ENCODE measurements around the gene RAB24. TPM values are rescaled to one million over a fixed set of nuclear protein-coding genes. Genes with fewer than 3 reads are reported as not detected.

The RAB24 gene
- polyA plus RNA-seq, 1 donor from 2014 or later = 79.0 TPM

- no peaks in the 10 kb centered on the region for H3K36me3 ChIP-seq (ENCODE audit: insufficient read depth, low read length)
- H3K27me3 ChIP-seq (ENCODE audit: insufficient read depth, low read depth, low read length) = no peaks in the 10 kb centered on the region
- TF ChIP-seq EP300 (conservative IDR thresholded peaks at IDR 0.05; ENCODE audit: poor library complexity, severe bottlenecking) = no peak
- TF ChIP-seq REST (IDR thresholded peaks at IDR 0.05; ENCODE audit: borderline replicate concordance) = no peak
- H4K20me1 ChIP-seq (ENCODE audit: insufficient read depth) = no peaks in the 10 kb centered on the region
- H3K9me2 ChIP-seq (ENCODE audit: insufficient read depth, low read length) = no peaks in the 10 kb centered on the region
- no peaks in the 10 kb centered on the region for H3K79me2 ChIP-seq (replicated peaks; ENCODE audit: insufficient read depth, low read length)
- H3K9ac ChIP-seq (ENCODE audit: low read length) = no peak overlapping the region
- no peak overlapping the region for H3K4me3 ChIP-seq (ENCODE audit: low read length)
- no peak overlapping the region for H3K4me2 ChIP-seq (ENCODE audit: low read length)
- no peak overlapping the region for H3K27ac ChIP-seq (ENCODE audit: low read length)
- no peak overlapping the region for H2AFZ ChIP-seq (ENCODE audit: low read depth, low read length)
- no peaks in the 10 kb centered on the region for H3K9me3 ChIP-seq (ENCODE audit: low read length)
- no peaks in the 10 kb centered on the region for H3F3A ChIP-seq (ENCODE audit: insufficient read depth, low read length, poor library complexity, severe bottlenecking)
Measured at GRCh38 chr5:177271113-177271512, 32.4 kb downstream of the RAB24 start.

- Histone ChIP-seq H3K4me3 (ENCODE audit: low read length) (no peak overlapping the region), H3K9me2 (ENCODE audit: insufficient read depth, low read length) (no peaks in the 10 kb centered on the region), H3K4me2 (ENCODE audit: low read length) (no peak overlapping the region), H3K9ac (ENCODE audit: low read length) (no peak overlapping the region), H3F3A (ENCODE audit: insufficient read depth, low read length, poor library complexity, severe bottlenecking) (no peaks in the 10 kb centered on the region), H3K27me3 (ENCODE audit: insufficient read depth, low read depth, low read length) (no peaks in the 10 kb centered on the region), H2AFZ (ENCODE audit: low read depth, low read length) (no peak overlapping the region), H3K9me3 (ENCODE audit: low read length) (no peaks in the 10 kb centered on the region), H3K27ac (ENCODE audit: low read length) (no peak overlapping the region), H4K20me1 (ENCODE audit: insufficient read depth) (no peaks in the 10 kb centered on the region), H3K36me3 (ENCODE audit: insufficient read depth, low read length) (no peaks in the 10 kb centered on the region), H3K79me2 (replicated peaks; ENCODE audit: insufficient read depth, low read length) (no peaks in the 10 kb centered on the region)
- TF ChIP-seq EZH2 (IDR thresholded peaks at IDR 0.05; ENCODE audit: borderline replicate concordance, insufficient read depth, low read length, poor library complexity, severe bottlenecking) (no peak), CTCF (IDR thresholded peaks at IDR 0.05; ENCODE audit: poor library complexity, severe bottlenecking) (no peak), SMC3 (conservative IDR thresholded peaks at IDR 0.05; ENCODE audit: poor library complexity) (no peak), RAD21 (conservative IDR thresholded peaks at IDR 0.05) (no peak), EP300 (conservative IDR thresholded peaks at IDR 0.05; ENCODE audit: poor library complexity, severe bottlenecking) (no peak)
Measured at GRCh38 chr5:177270653-177271052, 32.9 kb downstream of the RAB24 start.

- TF ChIP-seq SMC3 (conservative IDR thresholded peaks at IDR 0.05; ENCODE audit: poor library complexity) (no peak), MXI1 (conservative IDR thresholded peaks at IDR 0.05; ENCODE audit: poor library complexity, severe bottlenecking) (no peak), REST (IDR thresholded peaks at IDR 0.05; ENCODE audit: borderline replicate concordance) (no peak), EP300 (conservative IDR thresholded peaks at IDR 0.05; ENCODE audit: poor library complexity, severe bottlenecking) (no peak), TAF1 (IDR thresholded peaks at IDR 0.05; ENCODE audit: low read depth) (no peak), POLR2AphosphoS5 (IDR thresholded peaks at IDR 0.05) (no peak), CTCF (IDR thresholded peaks at IDR 0.05; ENCODE audit: poor library complexity, severe bottlenecking) (no peak), RAD21 (conservative IDR thresholded peaks at IDR 0.05) (no peak), EZH2 (IDR thresholded peaks at IDR 0.05; ENCODE audit: borderline replicate concordance, insufficient read depth, low read length, poor library complexity, severe bottlenecking) (no peak)
- Histone ChIP-seq H3K27me3 (ENCODE audit: insufficient read depth, low read depth, low read length) (no peaks in the 10 kb centered on the region), H3K9ac (ENCODE audit: low read length) (no peak overlapping the region), H4K20me1 (ENCODE audit: insufficient read depth) (no peaks in the 10 kb centered on the region), H3K36me3 (ENCODE audit: insufficient read depth, low read length) (no peaks in the 10 kb centered on the region), H2AFZ (ENCODE audit: low read depth, low read length) (no peak overlapping the region), H3K79me2 (replicated peaks; ENCODE audit: insufficient read depth, low read length) (no peaks in the 10 kb centered on the region), H3K4me2 (ENCODE audit: low read length) (no peak overlapping the region), H3K9me3 (ENCODE audit: low read length) (no peaks in the 10 kb centered on the region), H3F3A (ENCODE audit: insufficient read depth, low read length, poor library complexity, severe bottlenecking) (no peaks in the 10 kb centered on the region), H3K4me3 (ENCODE audit: low read length) (no peak overlapping the region), H3K9me2 (ENCODE audit: insufficient read depth, low read length) (no peaks in the 10 kb centered on the region), H3K27ac (ENCODE audit: low read length) (no peak overlapping the region)
Measured at GRCh38 chr5:177269976-177270375, 33.5 kb downstream of the RAB24 start.

Measured in neural cell (in vitro differentiated cells).